MM.1S (cell line): ENCODE results near the gene MRPS10.

Experiments used
- CTCF ChIP-seq: fragments of 300-600 bp; sonication (generic); IDR thresholded peaks from 2 replicates; pipeline ENCODE4 v1.5.1; 2016; ENCODE audit warnings: antibody characterized with exemption, low read length, mixed read lengths
- EZH2 ChIP-seq: fragments of 300-600 bp; sonication (generic); optimal IDR thresholded peaks from 2 replicates; pipeline ENCODE3; 2017; ENCODE audit warnings: low read depth, mild to moderate bottlenecking, antibody characterized with exemption, low read length, mixed read lengths

DNA sequence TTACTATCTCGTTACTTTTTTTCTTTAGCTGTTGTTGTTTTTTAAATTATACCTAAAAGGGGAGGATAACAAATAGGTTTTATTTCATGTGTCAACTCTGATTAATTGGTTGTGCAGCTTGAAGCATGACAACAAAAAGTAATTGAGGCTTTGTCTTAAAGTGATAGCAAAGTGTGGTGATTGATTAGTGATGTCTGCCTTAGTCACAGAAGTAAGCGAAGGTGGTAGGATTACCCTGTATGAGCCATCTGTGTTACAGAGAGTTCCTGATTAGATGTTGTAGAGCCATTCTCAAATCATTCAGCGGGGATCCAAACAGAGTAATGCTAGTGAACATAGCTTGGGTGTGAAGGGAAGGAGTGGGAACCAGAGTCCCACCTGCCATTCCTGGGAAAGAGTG lies 14.4 kb upstream of the MRPS10 start:
- TF ChIP-seq CTCF (no peak), EZH2 (no peak)
